H1 (cell line): Measurements from ENCODE around the gene FAM13C. TPM values are rescaled to one million over a fixed set of nuclear protein-coding genes. Genes with fewer than 3 reads are reported as not detected.

ENCODE experiments used
- CTCF ChIA-PET: fragments of 300-600 bp; sonication (Branson Sonifier 250); formaldehyde crosslinking; loops from one replicate; lab custom pipeline; 2021; ENCODE audit not compliant: partially characterized antibody; lab: Charles Lee
- POLR2A ChIA-PET: fragments of 300-600 bp; sonication (Branson Sonifier 250); formaldehyde crosslinking; loops from one replicate; lab custom pipeline; 2021; ENCODE audit warnings: inconsistent platforms; ENCODE audit not compliant: partially characterized antibody; lab: Charles Lee
- DNase-seq, 2 experiments: peaks; one replicate each; pipeline versions ENCODE4 v3.0.0 to v3.0.0-alpha.2; 2010 to 2022; ENCODE audit warnings: low spot score in 2 of 2, low read depth in 1 of 2, mixed read lengths in 1 of 2
- FAIRE-seq: peaks from 2 replicates; lab custom pipeline; 2011; peaks lifted over from hg19 to GRCh38; lab: Jason Lieb, UNC
- H2AFZ ChIP-seq: 2 replicates; pipeline ENCODE4 v1.8.1; 2012; ENCODE audit warnings: low read length, inconsistent platforms
- H2AK5ac ChIP-seq: 2 replicates; pipeline ENCODE4 v1.6.1; 2013; ENCODE audit warnings: low read depth, low read length
- H2BK120ac ChIP-seq: replicated peaks from 2 replicates; pipeline ENCODE3; 2013; ENCODE audit warnings: low read depth, low read length, inconsistent platforms
- H2BK12ac ChIP-seq: 2 replicates; pipeline ENCODE4 v1.6.1; 2013; ENCODE audit warnings: low read depth, low read length
- H2BK15ac ChIP-seq: 2 replicates; pipeline ENCODE4 v1.6.1; 2013; ENCODE audit warnings: low read length
- H2BK20ac ChIP-seq: 2 replicates; pipeline ENCODE4 v1.6.1; 2013; ENCODE audit warnings: low read length
- H2BK5ac ChIP-seq: 2 replicates; pipeline ENCODE4 v1.6.1; 2013; ENCODE audit warnings: low read depth, low read length
- H3K14ac ChIP-seq: 2 replicates; pipeline ENCODE4 v1.6.1; 2013; ENCODE audit warnings: inconsistent platforms; ENCODE audit not compliant: insufficient read length
- H3K18ac ChIP-seq: 2 replicates; pipeline ENCODE4 v1.6.1; 2013; ENCODE audit warnings: low read length; ENCODE audit errors: extremely low read depth
- H3K23ac ChIP-seq: 2 replicates; pipeline ENCODE4 v1.6.1; 2013; ENCODE audit warnings: inconsistent platforms; ENCODE audit not compliant: insufficient read length
- H3K23me2 ChIP-seq: 2 replicates; pipeline ENCODE4 v1.6.1; 2013; ENCODE audit warnings: low read depth, low read length
- H3K27ac ChIP-seq: 2 replicates; pipeline ENCODE4 v1.6.1; 2011; ENCODE audit warnings: low read depth, low read length, inconsistent platforms
- H3K27me3 ChIP-seq, 4 experiments: replicated peaks in 1 of 4; 1 replicate in 1 of 4; 2 replicates in 3 of 4; pipeline versions ENCODE4 v1.6.1 to v1.8.1; 2011 to 2013; ENCODE audit warnings: low read length in 3 of 4, mild to moderate bottlenecking in 3 of 4, inconsistent platforms in 2 of 4, mixed read lengths in 2 of 4, moderate library complexity in 1 of 4; ENCODE audit not compliant: control insufficient read depth in 3 of 4, insufficient read depth in 3 of 4; ENCODE audit errors: extremely low read depth in 1 of 4
- H3K36me3 ChIP-seq, 4 experiments: 2 replicates each; pipeline versions ENCODE4 v1.6.1 to v1.8.1; 2011 to 2013; ENCODE audit warnings: mild to moderate bottlenecking in 4 of 4, low read length in 3 of 4, moderate library complexity in 2 of 4, control low read depth in 1 of 4, inconsistent platforms in 1 of 4; ENCODE audit not compliant: insufficient read depth in 4 of 4, control insufficient read depth in 2 of 4
- H3K4ac ChIP-seq: replicated peaks from 2 replicates; pipeline ENCODE3; 2013; ENCODE audit warnings: low read length, low read depth, mixed read lengths, inconsistent platforms; ENCODE audit not compliant: insufficient read length
- H3K4me1 ChIP-seq, 4 experiments: replicated peaks in 1 of 4; 1 replicate in 1 of 4; 2 replicates in 3 of 4; pipeline versions ENCODE4 v1.6.1 to v1.8.1; 2011 to 2013; ENCODE audit warnings: low read length in 3 of 4, inconsistent platforms in 2 of 4, mixed read lengths in 1 of 4; ENCODE audit not compliant: insufficient read depth in 4 of 4, control insufficient read depth in 3 of 4
- H3K4me2 ChIP-seq, 2 experiments: 2 replicates each; pipeline versions ENCODE4 v1.6.1 to v1.8.1; 2011 to 2013; ENCODE audit warnings: low read depth in 2 of 2, low read length in 2 of 2, control low read depth in 1 of 2, inconsistent platforms in 1 of 2, mild to moderate bottlenecking in 1 of 2; ENCODE audit not compliant: insufficient read depth in 1 of 2
- H3K4me3 ChIP-seq, 4 experiments: fragments of 200-600, 300-600 bp in 1 of 4; sonication (generic), shearing (Covaris generic), sonication (Bioruptor Twin) in 1 of 4; 2 replicates each; pipeline versions ENCODE4 v1.5.1 to v1.8.1; 2011 to 2016; ENCODE audit warnings: low read length in 4 of 4, low read depth in 3 of 4, control low read depth in 2 of 4, inconsistent platforms in 2 of 4, mild to moderate bottlenecking in 2 of 4, mixed read lengths in 1 of 4, moderate library complexity in 1 of 4; ENCODE audit not compliant: insufficient read depth in 2 of 4; ENCODE audit errors: extremely low read depth in 1 of 4
- H3K56ac ChIP-seq: replicated peaks from 2 replicates; pipeline ENCODE3; 2013; ENCODE audit warnings: low read depth, mild to moderate bottlenecking, mixed read lengths, low read length, inconsistent platforms; ENCODE audit not compliant: insufficient read length
- H3K79me1 ChIP-seq: 2 replicates; pipeline ENCODE4 v1.6.1; 2013; ENCODE audit warnings: low read depth, low read length, control low read depth
- H3K79me2 ChIP-seq, 2 experiments: 2 replicates each; pipeline versions ENCODE4 v1.6.1 to v1.8.1; 2012 to 2013; ENCODE audit warnings: low read length in 2 of 2, mild to moderate bottlenecking in 2 of 2, inconsistent platforms in 1 of 2; ENCODE audit not compliant: insufficient read depth in 2 of 2, control insufficient read depth in 1 of 2
- H3K9ac ChIP-seq, 4 experiments: replicated peaks in 1 of 4; 1 replicate in 1 of 4; 2 replicates in 3 of 4; pipeline versions ENCODE4 v1.6.1 to v1.8.1; 2011 to 2013; ENCODE audit warnings: low read depth in 3 of 4, low read length in 3 of 4, control low read depth in 2 of 4, mild to moderate bottlenecking in 2 of 4, moderate library complexity in 2 of 4, inconsistent platforms in 1 of 4; ENCODE audit errors: extremely low read depth in 1 of 4
- H3K9me3 ChIP-seq, 2 experiments: 2 replicates each; pipeline versions ENCODE4 v1.6.1 to v1.8.1; 2012 to 2013; ENCODE audit warnings: mild to moderate bottlenecking in 2 of 2, moderate library complexity in 2 of 2, control low read depth in 1 of 2, inconsistent platforms in 1 of 2, low read depth in 1 of 2, low read length in 1 of 2, mixed read lengths in 1 of 2; ENCODE audit not compliant: insufficient read depth in 2 of 2
- H4K20me1 ChIP-seq, 2 experiments: replicated peaks in 1 of 2; 2 replicates each; pipeline versions ENCODE3 to v1.8.1; 2011 to 2013; ENCODE audit warnings: inconsistent platforms in 2 of 2, low read length in 2 of 2, mild to moderate bottlenecking in 1 of 2; ENCODE audit not compliant: insufficient read depth in 2 of 2, control insufficient read depth in 1 of 2
- H4K5ac ChIP-seq: 2 replicates; pipeline ENCODE4 v1.6.1; 2013; ENCODE audit warnings: low read length, low read depth, mixed read lengths, inconsistent platforms; ENCODE audit not compliant: insufficient read length
- H4K8ac ChIP-seq: 2 replicates; pipeline ENCODE4 v1.8.0; 2013; ENCODE audit warnings: mild to moderate bottlenecking, moderate library complexity, low read length, inconsistent platforms; ENCODE audit not compliant: insufficient read depth; ENCODE audit errors: extremely low read depth
- H4K91ac ChIP-seq: replicated peaks from 2 replicates; pipeline ENCODE3; 2013; ENCODE audit warnings: low read length, mixed read lengths, inconsistent platforms; ENCODE audit not compliant: insufficient read length
- CHD1 ChIP-seq: IDR thresholded peaks from 2 replicates; pipeline ENCODE4 v1.6.1; 2012; ENCODE audit warnings: low read depth, low read length, improper control_type of control experiment
- CREB1 ChIP-seq: IDR thresholded peaks from 2 replicates; pipeline ENCODE4 v1.6.1; 2012; ENCODE audit warnings: inconsistent platforms
- CTCF ChIP-seq, 3 experiments: IDR thresholded peaks; 1 replicate in 2 of 3; 2 replicates in 1 of 3; pipeline versions ENCODE4 v1.5.1 to v1.6.1; 2011; ENCODE audit warnings: low read length in 3 of 3, mild to moderate bottlenecking in 3 of 3, inconsistent platforms in 2 of 3, low read depth in 1 of 3, moderate library complexity in 1 of 3; ENCODE audit not compliant: insufficient read depth in 1 of 3; ENCODE audit errors: control extremely low read depth in 1 of 3
- EGR1 ChIP-seq: IDR thresholded peaks from 2 replicates; pipeline ENCODE4 v1.6.1; 2011; ENCODE audit warnings: low read depth, low read length, borderline replicate concordance
- MAX ChIP-seq: IDR thresholded peaks from 2 replicates; pipeline ENCODE4 v1.6.1; 2012; ENCODE audit warnings: inconsistent platforms
- NANOG ChIP-seq: IDR thresholded peaks from 2 replicates; pipeline ENCODE4 v1.6.1; 2011; ENCODE audit warnings: low read length, low read depth, mild to moderate bottlenecking, inconsistent platforms; ENCODE audit not compliant: insufficient read depth, poor library complexity, severe bottlenecking
- POU5F1 ChIP-seq: IDR thresholded peaks from 2 replicates; pipeline ENCODE4 v1.6.1; 2011; ENCODE audit warnings: low read depth, mild to moderate bottlenecking, low read length, moderate library complexity
- RXRA ChIP-seq: IDR thresholded peaks from 2 replicates; pipeline ENCODE4 v1.6.1; 2011; ENCODE audit warnings: low read depth, mild to moderate bottlenecking, low read length, moderate library complexity; ENCODE audit not compliant: insufficient read depth
- TEAD4 ChIP-seq: IDR thresholded peaks from 2 replicates; pipeline ENCODE4 v1.6.1; 2012; ENCODE audit warnings: low read depth, low read length, inconsistent platforms, mixed read lengths
- USF2 ChIP-seq: IDR thresholded peaks from 2 replicates; pipeline ENCODE4 v1.6.1; 2011; ENCODE audit warnings: low read length, improper control_type of control experiment
- ZNF274 ChIP-seq: IDR thresholded peaks from 2 replicates; pipeline ENCODE4 v1.7.0; 2012; ENCODE audit warnings: low read length, borderline replicate concordance; ENCODE audit errors: extremely low read depth
- WGBS, 2 experiments: shearing (Covaris generic) in 1 of 2; methylation state at CpG; one replicate each; pipeline versions ENCODE4 v1.1.6 to v1.1.7; 2013 to 2015; ENCODE audit warnings: low lambda C conversion rate in 2 of 2, mixed read lengths in 2 of 2, inconsistent platforms in 1 of 2, low coverage in 1 of 2, missing lambda C conversion rate in 1 of 2; ENCODE audit not compliant: insufficient replicate concordance in 2 of 2, insufficient coverage in 1 of 2, insufficient read length in 1 of 2; ENCODE audit errors: extremely low coverage in 1 of 2, missing lambda C conversion rate in 1 of 2; 5-methylcytosine and 5-hydroxymethylcytosine counted together
- polyA plus RNA-seq, 7 experiments: library from polyadenylated mRNA; depleted of rRNA in 3 of 7; stranded (reverse) in 5 of 7; unstranded in 2 of 7; fragments of >200 nt in 5 of 7; fragments of 200-250 nt in 2 of 7; gene quantifications; 1 replicate in 5 of 7; 2 replicates in 1 of 7; 4 replicates in 1 of 7; pipeline versions ENCODE4 v1.2.1 to v1.2.3, GENCODE V29; 2011 to 2013; ENCODE audit warnings: missing spikeins in 2 of 7, mixed read lengths in 2 of 7
- total RNA-seq: library from RNA; stranded (reverse); fragmentation: NEBNext Ultra II Directional; extraction: Animal tissue kit (Norgen Biotek cat#: 25700); gene quantifications from 2 replicates; pipeline ENCODE4 v1.2.1, GENCODE V29; 2021

The FAM13C gene
- total and polyA plus RNA-seq, 2 of the 8 experiments (the other 6 are each of a cell fraction or from before 2014, with no cell fraction given): 0.56 to 0.62 TPM

- Histone ChIP-seq H4K5ac (no peak overlapping the region), H3K14ac (no peak overlapping the region), H2BK20ac (no peak overlapping the region), H3K79me1 (no peaks in the 10 kb centered on the region), H2BK15ac (no peak overlapping the region), H3K56ac (no peak overlapping the region), H3K4me2 (peak overlapping the region in 1 of 2 experiments; percentile 23; a peak in 1 of 4 replicates), H3K18ac (no peak overlapping the region), H3K4me1 (peaks cover 3 to 8% (median 6%) of the 10 kb centered on the region in 4 experiments; a peak in 4 of 7 replicates), H3K27me3 (no peaks in the 10 kb centered on the region), H3K23me2 (no peaks in the 10 kb centered on the region), H3K27ac (no peak overlapping the region), H3K4me3 (no peak overlapping the region), H3K23ac (no peak overlapping the region), H3K79me2 (no peaks in the 10 kb centered on the region), H4K91ac (no peak overlapping the region), H2BK12ac (no peak overlapping the region), H4K20me1 (no peaks in the 10 kb centered on the region), H3K36me3 (no peaks in the 10 kb centered on the region), H3K9me3 (no peaks in the 10 kb centered on the region), H2BK120ac (no peak overlapping the region), H3K9ac (no peak overlapping the region), H3K4ac (no peak overlapping the region), H2AK5ac (no peak overlapping the region), H2BK5ac (no peak overlapping the region), H4K8ac (no peak overlapping the region), H2AFZ (no peak overlapping the region)
- ChIA-PET CTCF (interaction anchor here (0.9 to 1.8 kb wide), 4 partner anchors 9 to 290 kb away, joined by 3 to 4 read pairs (median 3); no protein-coding TSS in a partner anchor), POLR2A (no interaction called here)
- DNase-seq: no peak
- FAIRE-seq: no peak
- WGBS, 2 experiments: 85% methylated on average over 4 of the region's 4 CpGs; no CpG with 5 or more reads in 1 of the 2 experiments
- no peak for TF ChIP-seq EGR1
- no peak for TF ChIP-seq POU5F1
- no peak for TF ChIP-seq CREB1
- TF ChIP-seq USF2: no peak
- no peak for TF ChIP-seq MAX
- no peak for TF ChIP-seq RXRA
- no peak for TF ChIP-seq TEAD4
- no peak for TF ChIP-seq CHD1
- TF ChIP-seq CTCF (IDR thresholded peaks at IDR 0.05; ENCODE audit: control extremely low read depth in 1 of 3, insufficient read depth in 1 of 3, low read depth in 1 of 3, low read length in 3 of 3): no peak
- TF ChIP-seq ZNF274: no peak
- no peak for TF ChIP-seq NANOG
Measured at GRCh38 chr10:59290448-59290847, 71.9 kb downstream of the FAM13C start.
